GM20000 (cell line): ENCODE results near the gene STIM2.

Experiments used
- DNase-seq: peaks from one replicate; pipeline ENCODE4 v3.0.0; 2012; ENCODE audit warnings: low spot score
- CTCF ChIP-seq: IDR thresholded peaks from 2 replicates; pipeline ENCODE4 v1.5.1; 2012; ENCODE audit warnings: mild to moderate bottlenecking, control low read depth; ENCODE audit errors: extremely low read depth, missing control alignments

The STIM2 gene

GRCh38 chr4:27003642-27004113 is 143.0 kb downstream of the STIM2 start:
- DNase-seq, result no peak

GRCh38 chr4:27005501-27005900 is 144.9 kb downstream of the STIM2 start:
- no peak for TF ChIP-seq CTCF
- no peak for DNase-seq

More at GRCh38 chr4:27003642-27004113, 143.0 kb downstream of the STIM2 start:
- no peak for TF ChIP-seq CTCF

- TF ChIP-seq CTCF, result no peak
- DNase-seq, result no peak
Observed at GRCh38 chr4:27005905-27006590, 145.4 kb downstream of the STIM2 start.

GRCh38 chr4:27006646-27007045 is 146.0 kb downstream of the STIM2 start:
- DNase-seq, result no peak
- TF ChIP-seq CTCF, result no peak

- no peak for DNase-seq
- no peak for TF ChIP-seq CTCF
Observed at GRCh38 chr4:27007507-27007906, 146.9 kb downstream of the STIM2 start.

- no peak for DNase-seq
- TF ChIP-seq CTCF, result no peak
Observed at GRCh38 chr4:27008679-27009078, 148.0 kb downstream of the STIM2 start.

- DNase-seq, result no peak
- TF ChIP-seq CTCF, result no peak
Observed at GRCh38 chr4:27009539-27009938, 148.9 kb downstream of the STIM2 start.
